ENCODE measurements around the gene TRPM2. TPM values are rescaled to one million over a fixed set of nuclear protein-coding genes. Genes with fewer than 3 reads are reported as not detected.
A peak's percentile ranks its signal among the peaks of the same experiment; 100 is the strongest.

The TRPM2 gene
- total RNA-seq, 2 experiments from 2014 or later = 1.9 to 2.9 TPM

DNA sequence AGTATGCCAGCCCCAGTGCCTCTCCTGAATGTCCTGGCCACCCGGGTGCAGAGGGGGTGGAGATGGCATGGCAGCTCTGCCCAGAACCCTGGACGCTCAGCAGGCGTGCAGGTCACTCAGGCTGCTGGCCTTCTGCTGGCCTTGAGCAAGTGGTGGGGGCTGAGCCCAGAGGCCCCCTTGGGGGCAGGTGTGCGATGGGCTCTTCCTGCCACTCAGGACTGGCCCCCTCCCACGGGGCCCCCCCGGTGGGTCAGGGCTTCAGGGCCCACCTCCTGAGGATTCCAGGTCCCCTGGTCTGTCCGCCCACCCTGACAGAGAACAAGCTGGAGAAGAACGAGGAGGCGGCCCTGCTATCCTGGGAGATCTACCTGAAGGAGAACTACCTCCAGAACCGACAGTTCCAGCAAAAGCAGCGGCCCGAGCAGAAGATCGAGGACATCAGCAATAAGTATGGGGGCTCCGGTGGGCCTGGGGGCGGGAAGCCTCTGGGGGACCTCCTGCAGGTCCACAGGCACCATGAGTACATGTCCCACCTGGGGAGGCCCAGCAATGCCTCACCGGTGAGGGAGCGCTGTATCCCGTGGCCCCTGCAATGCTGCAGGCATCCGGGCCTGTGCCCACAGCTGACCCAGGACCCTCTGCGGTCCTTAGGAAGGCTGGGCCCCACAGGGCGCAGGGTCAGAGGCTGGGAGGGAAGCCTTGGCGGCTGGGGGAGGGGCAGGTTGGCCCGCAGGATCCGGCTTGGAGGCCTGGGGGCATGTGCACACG is 64.9 kb downstream of the TRPM2 start:
- DNase-seq (no peak), ATAC-seq (ENCODE audit: poor library complexity) (no peak)
- Mint-ChIP-seq H3K27me3 (no peaks in the 10 kb centered on the region), H3K4me1 (ENCODE audit: low read depth) (no peaks in the 10 kb centered on the region), H3K36me3 (ENCODE audit: low read depth) (no peaks in the 10 kb centered on the region), H3K9me3 (no peaks in the 10 kb centered on the region), H3K4me3 (no peak overlapping the region), H3K27ac (no peak overlapping the region)
- TF ChIP-seq, protein P1, sequence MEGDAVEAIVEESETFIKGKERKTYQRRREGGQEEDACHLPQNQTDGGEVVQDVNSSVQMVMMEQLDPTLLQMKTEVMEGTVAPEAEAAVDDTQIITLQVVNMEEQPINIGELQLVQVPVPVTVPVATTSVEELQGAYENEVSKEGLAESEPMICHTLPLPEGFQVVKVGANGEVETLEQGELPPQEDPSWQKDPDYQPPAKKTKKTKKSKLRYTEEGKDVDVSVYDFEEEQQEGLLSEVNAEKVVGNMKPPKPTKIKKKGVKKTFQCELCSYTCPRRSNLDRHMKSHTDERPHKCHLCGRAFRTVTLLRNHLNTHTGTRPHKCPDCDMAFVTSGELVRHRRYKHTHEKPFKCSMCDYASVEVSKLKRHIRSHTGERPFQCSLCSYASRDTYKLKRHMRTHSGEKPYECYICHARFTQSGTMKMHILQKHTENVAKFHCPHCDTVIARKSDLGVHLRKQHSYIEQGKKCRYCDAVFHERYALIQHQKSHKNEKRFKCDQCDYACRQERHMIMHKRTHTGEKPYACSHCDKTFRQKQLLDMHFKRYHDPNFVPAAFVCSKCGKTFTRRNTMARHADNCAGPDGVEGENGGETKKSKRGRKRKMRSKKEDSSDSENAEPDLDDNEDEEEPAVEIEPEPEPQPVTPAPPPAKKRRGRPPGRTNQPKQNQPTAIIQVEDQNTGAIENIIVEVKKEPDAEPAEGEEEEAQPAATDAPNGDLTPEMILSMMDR (IDR thresholded peaks at IDR 0.05) = no peak
- no peak overlapping the region for H3K27ac ChIP-seq (ENCODE audit: low read depth in 1 of 2, low read length in 2 of 2)
- H3K4me3 ChIP-seq (ENCODE audit: low read length) = no peak overlapping the region
- H3K27me3 ChIP-seq (ENCODE audit: control insufficient read depth in 1 of 2, insufficient read depth in 2 of 2, low read length in 2 of 2) = no peaks in the 10 kb centered on the region
- CTCF ChIA-PET = no interaction called here
- peaks cover 0 to 31% of the 10 kb centered on the region in 2 experiments for H3K9me3 ChIP-seq (ENCODE audit: control insufficient read depth in 1 of 2, insufficient read depth in 1 of 2, low read length in 2 of 2)
- intact Hi-C loops (cut with DNase I, micrococcal nuclease) = loop anchor here in 1 of 2 experiments (10.0 kb wide), 1 partner anchor 63 kb away; the partner anchor contains the start of gene TRPM2
- POLR2A ChIA-PET = interaction anchor here (0.5 kb wide), 1 partner anchor 10 kb away, joined by 3 read pairs; no protein-coding TSS in a partner anchor
- no peaks in the 10 kb centered on the region for H3K4me1 ChIP-seq (ENCODE audit: insufficient read depth, low read length)
- no peaks in the 10 kb centered on the region for H3K36me3 ChIP-seq (ENCODE audit: insufficient read depth, low read length)

DNA sequence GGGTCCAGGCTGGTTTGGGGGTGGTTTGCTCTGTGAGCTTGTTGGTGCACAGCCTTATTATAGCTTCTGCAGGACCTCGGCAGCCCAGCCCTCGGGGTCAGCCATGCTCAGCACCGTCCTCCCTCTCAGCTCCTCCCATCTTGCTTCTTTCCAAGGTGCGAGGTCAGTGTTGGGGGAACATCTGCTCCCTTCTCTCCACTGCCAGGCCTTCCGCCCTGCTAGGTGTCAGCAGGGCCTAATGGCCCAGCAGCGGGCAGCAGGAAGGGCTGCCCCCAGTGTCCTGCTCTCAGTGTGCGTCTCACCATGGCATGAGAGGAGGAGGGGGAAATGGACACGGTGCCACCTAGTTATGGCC is 65.4 kb downstream of the TRPM2 start:
- ATAC-seq (ENCODE audit: poor library complexity) = no peak
- H3K4me1 ChIP-seq (ENCODE audit: insufficient read depth, low read length) = no peaks in the 10 kb centered on the region
- no peaks in the 10 kb centered on the region for H3K36me3 ChIP-seq (ENCODE audit: insufficient read depth, low read length)
- no peaks in the 10 kb centered on the region for H3K9me3 Mint-ChIP-seq
- no peak overlapping the region for H3K27ac ChIP-seq (ENCODE audit: low read depth in 1 of 2, low read length in 2 of 2)
- CTCF ChIA-PET = no interaction called here
- TF ChIP-seq, protein P1 (IDR thresholded peaks at IDR 0.05) = no peak
- no peak overlapping the region for H3K27ac Mint-ChIP-seq
- no peak overlapping the region for H3K4me3 Mint-ChIP-seq
- intact Hi-C loops (cut with DNase I, micrococcal nuclease) = loop anchor here in 1 of 2 experiments (10.0 kb wide), 1 partner anchor 64 kb away; the partner anchor contains the start of gene TRPM2
- H3K9me3 ChIP-seq (ENCODE audit: control insufficient read depth in 1 of 2, insufficient read depth in 1 of 2, low read length in 2 of 2) = peaks cover 0 to 31% of the 10 kb centered on the region in 2 experiments
- POLR2A ChIA-PET = interaction anchor here (0.5 kb wide), 1 partner anchor 9 kb away, joined by 3 read pairs; no protein-coding TSS in a partner anchor
- no peak overlapping the region for H3K4me3 ChIP-seq (ENCODE audit: low read length)
- no peaks in the 10 kb centered on the region for H3K27me3 Mint-ChIP-seq
- H3K27me3 ChIP-seq (ENCODE audit: control insufficient read depth in 1 of 2, insufficient read depth in 2 of 2, low read length in 2 of 2) = no peaks in the 10 kb centered on the region
- DNase-seq = peak in 1 of 14 experiments; percentile 15
- H3K4me1 Mint-ChIP-seq (ENCODE audit: low read depth) = no peaks in the 10 kb centered on the region
- H3K36me3 Mint-ChIP-seq (ENCODE audit: low read depth) = no peaks in the 10 kb centered on the region

DNA sequence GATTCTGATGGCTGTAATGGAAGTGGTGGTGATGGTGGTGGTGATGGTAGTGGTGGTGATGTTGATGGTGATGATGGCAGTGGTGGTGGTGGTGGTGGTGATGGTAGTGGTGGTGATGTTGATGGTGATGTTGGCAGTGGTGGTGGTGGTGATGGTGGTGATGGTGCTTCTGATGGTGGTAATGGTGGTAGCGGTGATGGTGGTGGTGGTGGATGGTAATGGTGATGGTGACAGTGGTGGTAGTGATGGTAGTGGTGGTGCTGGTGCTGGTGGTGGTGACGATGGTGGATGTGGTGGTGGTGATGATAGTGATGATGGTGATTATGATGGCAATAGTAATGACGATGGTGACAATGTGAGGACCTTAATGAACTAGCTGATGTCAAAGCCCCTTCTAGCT is 66.3 kb downstream of the TRPM2 start:
- Mint-ChIP-seq H3K4me1 (ENCODE audit: low read depth) (no peaks in the 10 kb centered on the region), H3K27ac (no peak overlapping the region)

More for the DNA sequence above, 66.3 kb downstream of the TRPM2 start:
- H3K9me3 ChIP-seq (ENCODE audit: control insufficient read depth in 1 of 2, insufficient read depth in 1 of 2, low read length in 2 of 2) = peaks cover 0 to 31% of the 10 kb centered on the region in 2 experiments
- Mint-ChIP-seq H3K27me3 (no peaks in the 10 kb centered on the region), H3K36me3 (ENCODE audit: low read depth) (no peaks in the 10 kb centered on the region), H3K9me3 (no peaks in the 10 kb centered on the region), H3K4me3 (no peak overlapping the region)
- no peak for DNase-seq
- CTCF ChIA-PET = no interaction called here
- no peak for ATAC-seq (ENCODE audit: poor library complexity)
- POLR2A ChIA-PET = no interaction called here
- no peaks in the 10 kb centered on the region for H3K4me1 ChIP-seq (ENCODE audit: insufficient read depth, low read length)
- no peaks in the 10 kb centered on the region for H3K27me3 ChIP-seq (ENCODE audit: control insufficient read depth in 1 of 2, insufficient read depth in 2 of 2, low read length in 2 of 2)
- TF ChIP-seq, protein P1 (IDR thresholded peaks at IDR 0.05) = no peak
- H3K27ac ChIP-seq (ENCODE audit: low read depth in 1 of 2, low read length in 2 of 2) = no peak overlapping the region
- intact Hi-C loops (cut with DNase I, micrococcal nuclease) = loop anchor here in 1 of 2 experiments (10.0 kb wide), 1 partner anchor 65 kb away; the partner anchor contains the start of gene TRPM2
- no peaks in the 10 kb centered on the region for H3K36me3 ChIP-seq (ENCODE audit: insufficient read depth, low read length)
- no peak overlapping the region for H3K4me3 ChIP-seq (ENCODE audit: low read length)
